ENCODE measurements around the gene FGF7.

GRCh38 chr15:49506341-49506740, 83.3 kb downstream of the FGF7 start:
- TF ChIP-seq CTCF (IDR thresholded peaks at IDR 0.05; ENCODE audit: low read length): no peak
- no peak for TF ChIP-seq EZH2phosphoT487 (IDR thresholded peaks at IDR 0.05; ENCODE audit: low read length)
- TF ChIP-seq EZH2 (optimal IDR thresholded peaks at IDR 0.05; ENCODE audit: low read depth, low read length): no peak

Data from MM.1S (cell line).